ENCODE data around the gene KRIT1.
"Not testable (repeated sequence)": the region's sequence is repeated elsewhere in the genome, so short reads cannot be mapped to it uniquely, and the experiment has no call there.

Gene KRIT1

GRCh38 chr7:92245487-92246359, at the start of gene KRIT1, which contains the start of gene ANKIB1:
Gene KRIT1, minus strand, starts transcription at chr7:92245914. Its CDS starts 3,779 bp downstream, at chr7:92242135.
Gene ANKIB1, plus strand, starts transcription at chr7:92245974. Its CDS starts 49,005 bp downstream, at chr7:92294979.
- DNase-seq = peak; percentile 75 to 85 (median 81)

- no peak for DNase-seq
These were observed 49.7 kb upstream of the KRIT1 start for GRCh38 chr7:92295391-92295790.

GRCh38 chr7:92293896-92294590, 48.3 kb upstream of the KRIT1 start:
- no peak for DNase-seq

DNA sequence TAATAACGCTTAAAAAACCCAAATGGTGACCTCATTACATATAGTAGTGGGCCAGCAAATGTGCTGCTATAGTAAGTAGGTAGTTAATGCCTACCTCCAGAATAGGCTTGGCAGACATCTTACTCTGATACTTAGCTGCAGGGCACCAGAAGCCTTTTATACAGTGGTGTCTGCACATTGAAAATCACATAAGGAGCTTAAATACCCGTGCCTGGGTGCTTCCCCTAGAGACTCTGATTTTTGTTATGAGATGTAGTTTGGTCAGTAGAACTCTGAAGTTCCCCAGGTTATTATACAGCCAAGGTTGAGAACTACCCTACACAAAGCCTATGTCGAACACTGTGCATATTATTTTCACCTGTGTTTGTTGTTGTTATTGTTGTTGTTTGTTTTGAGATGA, 47.3 kb upstream of the KRIT1 start:
- DNase-seq = no peak

- no peak for DNase-seq
These were observed 43.6 kb upstream of the KRIT1 start for GRCh38 chr7:92289321-92289720.

DNA sequence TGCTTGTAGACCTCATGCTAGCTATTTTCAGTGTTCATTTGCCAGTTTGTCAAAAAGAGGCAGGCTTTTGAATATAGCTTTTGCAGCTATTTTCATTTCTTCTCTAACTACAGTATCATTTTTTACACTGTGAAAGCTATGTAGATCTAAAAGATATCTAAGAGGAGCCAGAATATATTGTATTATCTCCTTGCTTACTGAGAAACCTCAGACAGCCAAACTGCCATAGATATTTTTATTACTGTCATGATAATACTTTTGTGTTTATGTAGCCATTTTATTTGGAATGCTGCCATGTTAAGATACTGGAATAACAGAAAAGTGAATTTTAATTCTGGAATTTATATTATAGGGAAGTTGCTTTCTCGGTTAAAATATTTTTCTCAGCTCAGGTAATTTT, 37.2 kb upstream of the KRIT1 start:
- no peak for DNase-seq

DNA sequence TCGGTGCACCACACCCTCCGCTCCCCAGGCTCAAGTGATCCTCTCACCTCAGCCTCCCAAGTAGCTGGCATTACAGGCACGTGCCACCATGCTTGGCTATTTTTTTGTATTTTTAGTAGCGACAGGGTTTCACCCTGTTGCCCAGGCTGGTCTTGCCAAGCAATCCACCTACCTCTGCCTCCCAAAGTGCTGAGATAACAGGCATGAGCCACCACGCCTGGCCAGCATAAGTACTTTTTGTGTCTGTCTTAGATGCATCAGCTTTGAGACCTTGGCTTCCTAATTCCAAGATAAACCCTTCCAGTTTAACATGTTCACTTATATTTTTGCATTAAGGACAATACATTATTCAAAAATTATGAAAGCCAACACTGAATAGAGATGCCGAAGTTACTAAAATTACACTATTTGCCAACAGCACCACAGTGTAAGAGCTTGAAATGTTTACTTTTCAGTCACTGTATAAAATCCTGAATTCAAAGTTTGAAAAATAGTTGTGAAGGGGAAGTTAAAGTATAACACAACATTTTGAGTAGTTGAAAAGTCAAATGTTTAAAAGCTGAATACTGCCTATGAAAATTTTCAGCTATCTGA, 36.6 kb upstream of the KRIT1 start:
- no peak for DNase-seq

GRCh38 chr7:92281031-92281430, 35.3 kb upstream of the KRIT1 start:
- no peak for DNase-seq

DNA sequence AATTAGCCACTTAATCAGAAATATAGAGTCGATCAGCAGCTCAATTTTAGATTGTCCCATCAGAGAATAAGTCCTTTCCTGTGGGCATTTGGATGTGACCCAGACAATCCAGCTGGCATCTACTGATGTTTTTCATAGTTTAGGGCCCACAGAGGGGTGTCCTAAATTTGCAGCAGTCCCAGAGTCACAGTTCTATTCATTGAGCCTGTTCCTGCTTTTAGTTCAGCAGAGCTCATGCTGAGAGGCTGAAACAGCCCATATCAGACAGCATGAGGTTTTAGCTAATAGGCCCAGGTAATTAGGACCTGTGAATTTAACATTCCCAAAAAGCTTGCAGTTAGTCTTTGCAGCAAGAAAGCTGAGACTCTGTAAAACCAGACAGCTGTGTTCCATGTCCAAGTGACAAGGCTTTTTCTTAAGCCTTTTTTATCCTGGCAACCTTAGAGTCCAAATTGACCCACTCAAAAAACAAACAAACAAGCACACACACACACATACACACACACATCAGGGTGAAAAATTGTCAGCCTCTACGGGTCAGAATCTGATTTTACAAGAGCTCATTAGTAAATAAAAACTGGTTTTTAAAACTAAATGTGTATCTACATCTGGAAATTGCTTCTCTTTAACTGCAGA, 33.8 kb upstream of the KRIT1 start:
- no peak for DNase-seq

- no peak for DNase-seq
These were observed 30.7 kb upstream of the KRIT1 start for GRCh38 chr7:92276460-92276864.

GRCh38 chr7:92275327-92275726, 29.6 kb upstream of the KRIT1 start:
- no peak for DNase-seq

- no peak for DNase-seq
These were observed 23.2 kb upstream of the KRIT1 start for GRCh38 chr7:92268921-92269320.

GRCh38 chr7:92266415-92267241, 20.9 kb upstream of the KRIT1 start:
- DNase-seq = no peak

- DNase-seq = no peak
These were observed 14.6 kb upstream of the KRIT1 start for GRCh38 chr7:92260248-92260781.

DNA sequence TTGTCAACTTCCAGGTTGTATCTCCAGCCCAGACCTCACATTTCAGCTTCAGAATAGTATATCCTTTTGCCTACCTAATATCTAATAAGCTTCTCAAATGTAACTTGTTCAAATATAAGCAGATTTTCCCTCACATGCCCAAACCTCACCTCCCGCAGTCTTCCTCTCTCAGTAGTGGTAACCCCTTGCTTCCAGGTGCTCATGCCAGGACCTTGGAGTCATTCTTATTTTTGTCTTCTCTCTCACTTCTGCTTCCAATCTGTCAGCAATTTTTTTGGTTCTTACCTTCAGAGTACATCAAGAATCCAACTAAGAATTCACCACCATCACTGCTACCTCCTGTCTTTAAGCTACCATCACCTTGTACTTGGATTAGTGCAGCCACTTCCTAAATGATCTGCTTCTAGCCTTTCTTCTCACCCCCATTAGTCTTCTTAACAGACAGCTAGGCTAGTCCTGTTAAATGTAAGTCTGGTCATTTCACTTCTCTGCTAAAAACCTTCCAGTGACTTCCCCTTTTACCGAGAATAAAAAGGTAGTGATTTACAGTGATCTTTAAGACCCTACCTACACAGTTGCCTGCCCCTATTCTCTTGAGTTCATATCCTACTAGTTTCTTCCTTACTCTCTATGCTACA, 14.0 kb upstream of the KRIT1 start:
- no peak for DNase-seq

- no peak for DNase-seq
These were observed 13.3 kb upstream of the KRIT1 start for GRCh38 chr7:92259062-92259461.

GRCh38 chr7:92255308-92255707, 9.6 kb upstream of the KRIT1 start:
- no peak for DNase-seq

- not testable (repeated sequence) for DNase-seq
These were observed 9.1 kb upstream of the KRIT1 start for GRCh38 chr7:92254800-92255199.

GRCh38 chr7:92253251-92253650, 7.5 kb upstream of the KRIT1 start:
- no peak for DNase-seq

GRCh38 chr7:92251181-92251580, 5.5 kb upstream of the KRIT1 start:
- no peak for DNase-seq

DNA sequence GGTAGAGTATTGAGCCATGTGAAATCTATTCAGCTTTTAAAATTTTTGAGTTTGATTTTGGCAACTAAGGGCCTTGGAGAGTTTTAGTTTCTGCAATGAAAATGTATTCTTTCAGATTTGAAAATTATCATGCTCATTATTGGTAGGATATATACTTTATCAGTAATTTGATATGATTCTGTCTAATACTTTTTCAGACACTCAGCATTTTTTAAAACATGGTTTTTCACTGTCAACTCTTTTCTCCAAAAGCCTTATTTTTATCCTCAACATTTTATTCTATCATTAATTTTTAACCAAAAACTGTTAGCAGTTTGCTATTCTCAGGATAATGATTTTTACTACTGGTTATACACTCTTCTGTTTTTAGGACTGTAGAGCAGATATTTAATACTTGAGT, 4.9 kb upstream of the KRIT1 start:
- no peak for DNase-seq
